Stimulated activated CD4-positive, alpha-beta T cell treated with anti-CD3 and anti-CD28 coated beads, Interleukin-1b, Interleukin-23, amount 100 ng/mL, for 24 hours (primary cell): Measurements from ENCODE around the gene GFY.
"Not testable (repeated sequence)": the region's sequence is repeated elsewhere in the genome, so short reads cannot be mapped to it uniquely, and the experiment has no call there.

ENCODE experiments used
- DNase-seq, 4 experiments: peaks; one replicate each; pipeline ENCODE4 v3.0.0-alpha.2; 2020; ENCODE audit warnings: low read depth in 4 of 4, low spot score in 1 of 4

GFY gene

GRCh38 chr19:49442771-49443365 is 17.7 kb downstream of the GFY start:
- DNase-seq: peak in 1 of 4 experiments; percentile 49

DNA sequence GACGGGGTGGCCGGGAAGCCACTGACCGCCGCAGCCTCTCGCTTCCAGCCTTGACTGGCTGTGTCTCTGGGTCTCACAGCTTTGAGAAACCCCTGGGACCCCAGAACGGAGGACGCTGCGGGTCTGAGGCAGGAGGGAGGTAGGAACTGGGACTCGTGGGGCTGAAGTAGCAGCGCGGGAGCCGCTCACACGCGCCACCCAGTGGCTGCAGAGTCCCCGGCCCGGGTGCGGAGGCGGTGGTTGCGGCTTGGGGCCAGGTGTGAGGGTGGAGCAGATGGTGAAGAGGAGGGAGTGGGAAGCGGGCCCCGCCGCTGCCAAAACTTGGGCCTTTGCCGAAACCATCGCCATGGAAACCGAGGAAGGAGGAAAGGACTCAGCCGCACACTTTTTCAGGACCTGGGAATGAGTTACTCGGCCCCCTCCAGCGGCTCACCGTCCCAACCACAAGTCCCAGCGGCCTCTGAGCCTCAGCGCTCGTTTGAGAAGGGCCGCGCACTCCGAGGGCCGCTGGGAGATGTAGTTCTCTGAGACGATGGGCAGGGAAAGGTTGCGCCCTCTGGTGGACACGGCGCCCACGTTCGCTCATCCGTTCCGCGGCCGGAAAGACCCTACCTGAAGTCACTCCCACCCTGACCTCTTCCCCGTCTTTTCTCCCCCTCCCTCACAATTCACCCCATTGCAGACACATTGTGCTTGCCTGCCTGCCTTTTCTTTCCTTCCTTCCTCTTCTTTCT is 18.3 kb downstream of the GFY start:
- DNase-seq: peak; percentile 85 to 89 (median 88)

- not testable (repeated sequence) for DNase-seq
Measured at GRCh38 chr19:49444100-49444700, 19.0 kb downstream of the GFY start.

DNA sequence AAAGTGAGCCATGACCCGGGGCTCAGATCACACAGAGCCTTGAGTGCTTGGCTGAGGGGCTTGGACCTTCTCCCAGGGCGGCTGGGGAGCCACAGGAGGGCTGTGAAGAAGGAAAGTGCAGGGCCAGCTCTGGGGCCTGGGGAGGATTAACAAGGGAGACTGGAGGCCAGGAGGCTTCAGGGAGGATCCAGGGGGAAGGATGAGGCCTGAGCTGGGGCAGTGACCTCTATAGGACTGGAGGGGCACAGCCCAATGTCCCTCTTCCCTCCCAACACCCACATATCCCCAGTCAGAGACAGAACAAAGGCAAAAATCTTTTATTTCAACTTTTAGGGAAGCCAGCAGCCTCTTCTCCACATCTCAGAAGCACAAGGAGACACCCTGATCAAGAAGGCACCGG is 20.8 kb downstream of the GFY start:
- no peak for DNase-seq

GRCh38 chr19:49447485-49448431 is 22.6 kb downstream of the GFY start:
- DNase-seq: no peak

- no peak for DNase-seq
Measured at GRCh38 chr19:49448432-49448786, 23.2 kb downstream of the GFY start.

GRCh38 chr19:49450405-49450804 is 25.2 kb downstream of the GFY start:
- DNase-seq: no peak

DNA sequence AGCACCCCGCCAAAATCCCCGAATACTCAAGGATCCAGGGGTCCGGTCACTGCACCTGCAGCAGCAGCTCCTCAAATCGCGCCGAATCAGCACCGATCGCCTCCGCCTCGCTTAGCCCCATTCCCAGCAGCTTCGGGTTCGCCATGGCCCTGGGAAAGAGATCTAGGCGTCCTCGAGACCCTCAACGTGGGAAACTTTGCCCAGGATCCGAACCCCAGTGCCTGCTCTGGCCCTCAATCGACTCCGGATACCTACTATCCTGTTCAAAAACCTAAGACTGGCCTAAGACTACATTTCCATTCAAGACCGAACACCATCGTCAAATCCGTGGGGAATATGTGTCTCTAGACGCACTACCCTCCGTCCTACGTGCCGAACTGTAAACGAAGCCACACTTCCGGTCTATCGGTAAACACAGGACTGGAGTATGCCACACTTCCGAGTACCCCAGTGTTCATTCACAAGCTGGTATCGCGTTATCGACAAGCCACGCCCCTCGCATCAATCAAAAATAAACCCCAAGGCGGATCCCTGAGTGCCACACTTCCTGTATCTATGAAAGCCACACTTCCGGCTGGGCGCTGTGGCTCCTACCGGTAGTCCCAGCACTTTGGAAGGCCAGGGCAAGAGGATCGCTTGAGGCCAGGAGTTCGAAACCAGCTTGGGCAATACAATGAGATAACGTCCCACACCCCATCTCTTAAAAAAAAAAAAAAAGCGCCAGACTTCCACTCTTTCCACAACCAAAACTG is 26.4 kb downstream of the GFY start, which contains the start of gene PIH1D1:
Gene PIH1D1 (minus strand): TSS at position 385 of the 752 bp plus-strand sequence. CDS start 240 bp downstream, at position 145.
- DNase-seq: peak; percentile 80 to 96 (median 86)

- DNase-seq: peak; percentile 93 to 96 (median 96)
Measured at GRCh38 chr19:49453013-49453756, 28.0 kb downstream of the GFY start, which contains the start of gene ALDH16A1. Gene ALDH16A1, plus strand, starts transcription at chr19:49453225. Its CDS starts 107 bp downstream, at chr19:49453332.

GRCh38 chr19:49453757-49454240 is 28.6 kb downstream of the GFY start:
- no peak for DNase-seq

DNA sequence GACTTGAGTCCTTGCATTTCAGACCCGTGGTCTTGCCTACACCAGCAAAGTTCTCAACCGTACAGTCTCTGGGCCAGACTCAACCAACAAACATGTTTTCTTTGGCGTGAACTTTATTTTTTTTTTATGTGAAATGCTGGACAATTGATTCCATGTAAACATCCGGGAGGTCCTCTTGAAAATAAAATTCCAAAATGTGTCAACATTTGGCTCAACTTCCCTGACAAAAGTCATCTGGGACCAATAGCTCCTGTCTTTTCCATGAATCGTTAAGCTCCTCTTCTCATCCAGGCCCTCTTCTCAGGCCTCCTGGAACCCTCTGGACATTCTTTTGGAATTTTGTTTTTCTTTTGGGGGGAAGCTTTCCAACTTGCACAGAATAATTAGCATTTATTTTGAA is 30.6 kb downstream of the GFY start:
- no peak for DNase-seq

DNA sequence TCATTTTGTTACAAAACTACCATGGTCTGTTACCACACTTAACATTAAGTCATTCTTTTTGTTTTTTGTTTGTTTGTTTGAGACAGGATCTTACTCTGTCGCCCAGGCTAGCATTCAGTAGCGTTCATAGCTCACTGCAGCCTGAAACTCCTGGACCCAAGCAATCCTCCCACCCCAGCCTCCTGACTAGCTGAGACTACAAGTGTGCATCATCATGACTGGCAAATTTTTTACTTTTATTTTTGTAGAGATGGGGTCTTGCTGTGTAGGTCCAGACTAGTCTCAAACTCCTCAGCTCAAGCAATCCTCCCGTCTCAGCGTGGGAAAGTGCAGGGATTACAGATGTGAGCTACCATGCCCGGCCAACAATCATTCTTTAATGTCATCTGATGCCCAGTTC is 31.1 kb downstream of the GFY start:
- no peak for DNase-seq

- no peak for DNase-seq
Measured at GRCh38 chr19:49458567-49458903, 33.3 kb downstream of the GFY start.

GRCh38 chr19:49459388-49459787 is 34.2 kb downstream of the GFY start:
- no peak for DNase-seq

GRCh38 chr19:49461130-49461529 is 35.9 kb downstream of the GFY start:
- DNase-seq: not testable (repeated sequence)

- no peak for DNase-seq
Measured at GRCh38 chr19:49461656-49462055, 36.5 kb downstream of the GFY start.

- no peak for DNase-seq
Measured at GRCh38 chr19:49462492-49462891, 37.3 kb downstream of the GFY start.

- no peak for DNase-seq
Measured at GRCh38 chr19:49463960-49464740, 39.0 kb downstream of the GFY start.

DNA sequence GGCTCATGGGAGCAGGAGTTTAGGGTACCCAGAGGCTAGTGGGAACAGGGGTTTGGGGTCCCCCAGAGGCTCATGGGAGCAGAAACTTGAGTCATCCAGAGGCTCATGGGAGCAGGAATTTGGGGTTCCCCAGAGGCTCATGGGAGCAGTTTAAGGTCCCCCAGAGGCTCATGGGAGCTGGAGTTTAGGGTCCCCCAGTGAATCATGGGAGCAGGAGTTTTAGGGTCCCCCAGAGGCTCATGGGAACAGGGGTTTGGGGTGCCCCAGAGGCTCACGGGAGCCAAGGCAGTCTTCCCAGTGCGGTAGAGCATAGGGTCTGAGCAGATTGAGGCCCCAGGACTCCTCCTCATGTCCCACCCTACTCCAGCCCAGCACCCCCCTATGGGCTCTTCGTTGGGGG is 40.2 kb downstream of the GFY start:
- DNase-seq: no peak
